ENCODE data around the gene SMIM33. TPM values are rescaled to one million over a fixed set of nuclear protein-coding genes. Genes with fewer than 3 reads are reported as not detected.

SMIM33 gene
- total RNA-seq, 1 experiment from 2014 or later, result not detected

GRCh38 chr5:139451176-139451575 lies 19.6 kb upstream of the SMIM33 start:
- DNase-seq, result no peak
- Histone ChIP-seq H3K9me3 (replicated peaks) (no peaks in the 10 kb centered on the region), H3K27me3 (no peaks in the 10 kb centered on the region), H3K27ac (no peak overlapping the region), H3K4me1 (0 out of 2 replicates have a peak, but pooled peaks cover 3% of the 10 kb centered on the region), H3K36me3 (no peaks in the 10 kb centered on the region), H3K4me3 (no peak overlapping the region)

GRCh38 chr5:139451878-139452660 lies 18.7 kb upstream of the SMIM33 start:
- no peaks in the 10 kb centered on the region for H3K27me3 ChIP-seq
- no peaks in the 10 kb centered on the region for H3K36me3 ChIP-seq
- DNase-seq, result no peak
- H3K9me3 ChIP-seq (replicated peaks), result no peaks in the 10 kb centered on the region
- H3K27ac ChIP-seq, result no peak overlapping the region
- H3K4me1 ChIP-seq, result 0 out of 2 replicates have a peak, but pooled peaks cover 3% of the 10 kb centered on the region
- H3K4me3 ChIP-seq, result no peak overlapping the region

GRCh38 chr5:139453683-139454567 lies 16.9 kb upstream of the SMIM33 start:
- no peaks in the 10 kb centered on the region for H3K9me3 ChIP-seq (replicated peaks)
- H3K27ac ChIP-seq, result no peak overlapping the region
- peaks cover 1% of the 10 kb centered on the region; the same call in 1 of the 2 replicates for H3K4me1 ChIP-seq
- no peak for DNase-seq
- H3K27me3 ChIP-seq, result no peaks in the 10 kb centered on the region
- H3K36me3 ChIP-seq, result no peaks in the 10 kb centered on the region
- no peak overlapping the region for H3K4me3 ChIP-seq

- Histone ChIP-seq H3K27me3 (no peaks in the 10 kb centered on the region), H3K4me3 (no peak overlapping the region), H3K27ac (no peak overlapping the region), H3K36me3 (no peaks in the 10 kb centered on the region), H3K9me3 (replicated peaks) (no peaks in the 10 kb centered on the region), H3K4me1 (peaks cover 8% of the 10 kb centered on the region; the same call in 1 of the 2 replicates)
- no peak for DNase-seq
Measured at GRCh38 chr5:139454568-139455290, 16.1 kb upstream of the SMIM33 start.

GRCh38 chr5:139456776-139457175 lies 14.0 kb upstream of the SMIM33 start:
- H3K4me1 ChIP-seq, result peaks cover 17% of the 10 kb centered on the region
- no peaks in the 10 kb centered on the region for H3K27me3 ChIP-seq
- no peak for DNase-seq
- no peak overlapping the region for H3K4me3 ChIP-seq
- no peaks in the 10 kb centered on the region for H3K9me3 ChIP-seq (replicated peaks)
- no peak overlapping the region for H3K27ac ChIP-seq
- H3K36me3 ChIP-seq, result no peaks in the 10 kb centered on the region

GRCh38 chr5:139457241-139457640 lies 13.6 kb upstream of the SMIM33 start:
- no peaks in the 10 kb centered on the region for H3K9me3 ChIP-seq (replicated peaks)
- H3K4me1 ChIP-seq, result peaks cover 22% of the 10 kb centered on the region
- H3K4me3 ChIP-seq, result no peak overlapping the region
- H3K27ac ChIP-seq, result no peak overlapping the region
- no peaks in the 10 kb centered on the region for H3K27me3 ChIP-seq
- H3K36me3 ChIP-seq, result no peaks in the 10 kb centered on the region
- no peak for DNase-seq

GRCh38 chr5:139457653-139458306 lies 13.0 kb upstream of the SMIM33 start:
- peaks cover 27% of the 10 kb centered on the region for H3K4me1 ChIP-seq
- H3K4me3 ChIP-seq, result no peak overlapping the region
- DNase-seq, result no peak
- no peaks in the 10 kb centered on the region for H3K27me3 ChIP-seq
- H3K36me3 ChIP-seq, result no peaks in the 10 kb centered on the region
- H3K9me3 ChIP-seq (replicated peaks), result no peaks in the 10 kb centered on the region
- no peak overlapping the region for H3K27ac ChIP-seq

GRCh38 chr5:139458580-139459407 lies 12.0 kb upstream of the SMIM33 start:
- H3K27ac ChIP-seq, result no peak overlapping the region
- no peaks in the 10 kb centered on the region for H3K27me3 ChIP-seq
- no peaks in the 10 kb centered on the region for H3K9me3 ChIP-seq (replicated peaks)
- peaks cover 30% of the 10 kb centered on the region for H3K4me1 ChIP-seq
- no peaks in the 10 kb centered on the region for H3K36me3 ChIP-seq
- H3K4me3 ChIP-seq, result no peak overlapping the region
- DNase-seq, result no peak

- Histone ChIP-seq H3K36me3 (no peaks in the 10 kb centered on the region), H3K27ac (no peak overlapping the region), H3K4me1 (peaks cover 30% of the 10 kb centered on the region), H3K4me3 (no peak overlapping the region), H3K9me3 (replicated peaks) (no peaks in the 10 kb centered on the region), H3K27me3 (no peaks in the 10 kb centered on the region)
- DNase-seq, result no peak
Measured at GRCh38 chr5:139459451-139459934, 11.3 kb upstream of the SMIM33 start.

- DNase-seq, result peak in 1 of 2 experiments; percentile 42
Measured at GRCh38 chr5:139460455-139460854, 10.3 kb upstream of the SMIM33 start.

GRCh38 chr5:139461176-139461575 lies 9.6 kb upstream of the SMIM33 start:
- Histone ChIP-seq H3K4me1 (peaks cover 30% of the 10 kb centered on the region), H3K4me3 (no peak overlapping the region), H3K27ac (no peak overlapping the region), H3K27me3 (no peaks in the 10 kb centered on the region), H3K9me3 (replicated peaks) (no peaks in the 10 kb centered on the region), H3K36me3 (no peaks in the 10 kb centered on the region)
- DNase-seq, result no peak

More at GRCh38 chr5:139460455-139460854, 10.3 kb upstream of the SMIM33 start:
- Histone ChIP-seq H3K4me3 (no peak overlapping the region), H3K36me3 (no peaks in the 10 kb centered on the region), H3K9me3 (replicated peaks) (no peaks in the 10 kb centered on the region), H3K4me1 (peaks cover 30% of the 10 kb centered on the region), H3K27me3 (no peaks in the 10 kb centered on the region), H3K27ac (no peak overlapping the region)

- Histone ChIP-seq H3K36me3 (no peaks in the 10 kb centered on the region), H3K4me1 (peaks cover 30% of the 10 kb centered on the region), H3K27me3 (no peaks in the 10 kb centered on the region), H3K27ac (no peak overlapping the region), H3K9me3 (replicated peaks) (no peaks in the 10 kb centered on the region), H3K4me3 (no peak overlapping the region)
- DNase-seq, result no peak
Measured at GRCh38 chr5:139461698-139462097, 9.1 kb upstream of the SMIM33 start.

- H3K36me3 ChIP-seq, result no peaks in the 10 kb centered on the region
- peaks cover 30% of the 10 kb centered on the region for H3K4me1 ChIP-seq
- peak in 1 of 2 experiments; percentile 31 for DNase-seq
- no peaks in the 10 kb centered on the region for H3K27me3 ChIP-seq
- H3K27ac ChIP-seq, result peak within 1 kb of the TSS; percentile 11; the same call in 1 of the 2 replicates
- no peak within 1 kb of the TSS for H3K4me3 ChIP-seq
- no peaks in the 10 kb centered on the region for H3K9me3 ChIP-seq (replicated peaks)
Measured at GRCh38 chr5:139462586-139463276, 8.1 kb upstream of the SMIM33 start, which contains the start of gene ECSCR. Gene ECSCR, minus strand, starts transcription at chr5:139462743. Its CDS starts 73 bp downstream, at chr5:139462670.
